Spleen (tissue), 7 donors: Measurements from ENCODE around the gene KIFC1.

ENCODE experiments used
- CTCF ChIP-seq, 11 experiments: fragments of 200-600 bp in 7 of 11; fragments of 450-650 bp in 4 of 11; sonication (generic) in 4 of 11; IDR thresholded peaks in 8 of 11; conservative IDR thresholded peaks in 3 of 11; 1 replicate in 7 of 11; 2 replicates in 4 of 11; pipeline versions ENCODE4 v1.4.0 to v1.8.0; 2016 to 2021; ENCODE audit warnings: antibody characterized with exemption in 11 of 11, inconsistent platforms in 4 of 11, mild to moderate bottlenecking in 1 of 11
- POLR2AphosphoS5 ChIP-seq, 3 donors: sonication (generic); formaldehyde crosslinking; IDR thresholded peaks; one replicate each; pipeline ENCODE4 v1.5.1; 2017; ENCODE audit warnings: antibody characterized with exemption in 3 of 3
- donor health status: DM: no; HTN: no; CAD: no; lungs with moderate emphysema.
- donor health status: DM: no; HTN: no; CAD: no.
- donor health status: DM: no; HTN: no; CAD: no.

GRCh38 chr6:33440649-33441309 lies 49.2 kb downstream of the KIFC1 start:
- TF ChIP-seq CTCF (IDR thresholded peaks at IDR 0.05 in 8 of 11, conservative IDR thresholded peaks at IDR 0.05 in 3 of 11) (no peak), POLR2AphosphoS5 (IDR thresholded peaks at IDR 0.05) (peak in 1 of 3 donors; percentile 31)
